HepG2 (cell line): ENCODE results near the gene SMIM24. TPM values are rescaled to one million over a fixed set of nuclear protein-coding genes. Genes with fewer than 3 reads are reported as not detected.

Experiments used
- ATAC-seq: fragments of 200-7000 bp; cut with Tn5 transposase; 3 replicates; pipeline ENCODE4 v1.9.1; 2020; ENCODE audit warnings: mild to moderate bottlenecking, moderate library complexity
- BruUV-seq: library from RNA; stranded (reverse); fragments of 400-500 nt; replicated peaks from 2 replicates; lab custom pipeline; 2021; lab: Mats Ljungman, UMichigan
- CTCF ChIA-PET: fragments of 300-600 bp; formaldehyde crosslinking; extraction: SDS; loops from one replicate; lab custom pipeline; 2021; ENCODE audit warnings: low total read pairs, inconsistent platforms, low intra/inter-chr PET ratio; lab: Yijun Ruan, JAX
- POLR2A ChIA-PET: fragments of 350-600 bp; sonication (Branson Sonifier 250); formaldehyde crosslinking; loops from one replicate; lab custom pipeline; 2020; ENCODE audit warnings: antibody characterized with exemption, inconsistent platforms; lab: Yijun Ruan, JAX
- DNase-seq: peaks from one replicate; pipeline ENCODE4 v3.0.0-alpha.2; 2015; ENCODE audit warnings: low spot score
- FAIRE-seq: peaks from 3 replicates; lab custom pipeline; 2011; peaks lifted over from hg19 to GRCh38; lab: Jason Lieb, UNC
- H2AFZ ChIP-seq: one replicate; pipeline ENCODE4 v1.6.1; 2011; ENCODE audit warnings: low read length, inconsistent platforms
- H3K27ac ChIP-seq: fragments of 300-600 bp; 3 replicates; pipeline ENCODE4 v1.8.0; 2011; ENCODE audit warnings: mixed run types, mild to moderate bottlenecking, mixed read lengths, low read length, inconsistent platforms; ENCODE audit not compliant: insufficient read depth; ENCODE audit errors: extremely low read length
- H3K27me3 ChIP-seq, 2 experiments: fragments of 200-600 bp in 1 of 2; 2 replicates in 1 of 2; 3 replicates in 1 of 2; pipeline versions ENCODE4 v1.6.0 to v1.8.0; 2011; ENCODE audit warnings: low read length in 2 of 2, mild to moderate bottlenecking in 2 of 2, moderate library complexity in 2 of 2, inconsistent platforms in 1 of 2; ENCODE audit not compliant: insufficient read depth in 2 of 2, control insufficient read depth in 1 of 2
- H3K36me3 ChIP-seq, 2 experiments: fragments of 200-600 bp in 1 of 2; replicated peaks in 1 of 2; 2 replicates in 1 of 2; 3 replicates in 1 of 2; pipeline versions ENCODE4 v1.5.1 to v1.8.0; 2011; ENCODE audit warnings: low read length in 2 of 2, inconsistent platforms in 1 of 2; ENCODE audit not compliant: insufficient read depth in 2 of 2, control insufficient read depth in 1 of 2
- H3K4me1 ChIP-seq: 2 replicates; pipeline ENCODE4 v1.5.1; 2012; ENCODE audit warnings: low read length, inconsistent platforms; ENCODE audit not compliant: insufficient read depth
- H3K4me2 ChIP-seq: 2 replicates; pipeline ENCODE4 v1.6.0; 2011; ENCODE audit warnings: low read depth, low read length, inconsistent platforms
- H3K4me3 ChIP-seq, 3 experiments: fragments of 200-600 bp in 1 of 3; sonication (generic), shearing (Covaris generic) in 1 of 3; replicated peaks in 1 of 3; 2 replicates each; pipeline ENCODE4 v1.5.1; 2011 to 2016; ENCODE audit warnings: low read length in 3 of 3, inconsistent platforms in 2 of 3, low read depth in 2 of 3, mild to moderate bottlenecking in 2 of 3, control low read depth in 1 of 3, mixed read lengths in 1 of 3; ENCODE audit not compliant: insufficient read depth in 1 of 3
- H3K79me2 ChIP-seq: one replicate; pipeline ENCODE4 v1.6.1; 2011; ENCODE audit warnings: low read length, inconsistent platforms; ENCODE audit not compliant: insufficient read depth
- H3K9ac ChIP-seq: 2 replicates; pipeline ENCODE4 v1.6.0; 2011; ENCODE audit warnings: mild to moderate bottlenecking, low read depth, low read length, inconsistent platforms; ENCODE audit not compliant: insufficient read depth
- H3K9me3 ChIP-seq: 2 replicates; pipeline ENCODE4 v1.5.1; 2012; ENCODE audit warnings: mild to moderate bottlenecking, low read length
- H4K20me1 ChIP-seq: 2 replicates; pipeline ENCODE4 v1.6.0; 2011; ENCODE audit warnings: inconsistent platforms, mild to moderate bottlenecking, low read length, moderate library complexity; ENCODE audit not compliant: insufficient read depth
- ELF1 ChIP-seq: sonication (generic); formaldehyde crosslinking; IDR thresholded peaks from 2 replicates; pipeline ENCODE4 v1.4.0; 2020; ENCODE audit warnings: missing genetic modification reagents
- HNRNPLL ChIP-seq: fragments of 200-400 bp; formaldehyde crosslinking; IDR thresholded peaks from 2 replicates; pipeline ENCODE4 v1.6.1; 2017; ENCODE audit warnings: mild to moderate bottlenecking, low read depth, low read length; ENCODE audit not compliant: poor library complexity, severe bottlenecking
- LBX2 ChIP-seq: sonication (generic); formaldehyde crosslinking; IDR thresholded peaks from 2 replicates; pipeline ENCODE4 v1.5.0; 2020; ENCODE audit warnings: missing genetic modification reagents, mild to moderate bottlenecking, borderline replicate concordance
- RARA ChIP-seq: IDR thresholded peaks from 2 replicates; pipeline ENCODE4 v1.6.1; 2016; ENCODE audit warnings: missing genetic modification reagents, missing compliant biosample characterization
- SMARCE1 ChIP-seq: fragments of 450-650 bp; IDR thresholded peaks from 2 replicates; pipeline ENCODE4 v1.6.1; 2017; ENCODE audit warnings: borderline replicate concordance
- TEF ChIP-seq: sonication (generic); formaldehyde crosslinking; IDR thresholded peaks from 2 replicates; pipeline ENCODE4 v1.5.0; 2020; ENCODE audit warnings: missing genetic modification reagents
- TFE3 ChIP-seq: IDR thresholded peaks from 2 replicates; pipeline ENCODE4 v1.6.1; 2016
- ZBTB14 ChIP-seq: sonication (generic); formaldehyde crosslinking; IDR thresholded peaks from 2 replicates; pipeline ENCODE4 v1.4.0; 2020; ENCODE audit warnings: missing genetic modification reagents
- ZFP41 ChIP-seq: sonication (generic); formaldehyde crosslinking; IDR thresholded peaks from 2 replicates; pipeline ENCODE4 v1.4.0; 2020; ENCODE audit warnings: mild to moderate bottlenecking, missing genetic modification reagents, borderline replicate concordance
- ZNF552 ChIP-seq: sonication (generic); formaldehyde crosslinking; IDR thresholded peaks from 2 replicates; pipeline ENCODE4 v1.9.0; 2022; ENCODE audit warnings: missing genetic modification reagents, mild to moderate bottlenecking, borderline replicate concordance
- ZNF569 ChIP-seq: sonication (generic); formaldehyde crosslinking; IDR thresholded peaks from 2 replicates; pipeline ENCODE4 v1.5.0; 2020; ENCODE audit warnings: mild to moderate bottlenecking, missing genetic modification reagents, moderate library complexity, borderline replicate concordance
- ZNF768 ChIP-seq: sonication (generic); formaldehyde crosslinking; IDR thresholded peaks from 2 replicates; pipeline ENCODE4 v1.4.0; 2020; ENCODE audit warnings: missing genetic modification reagents
- WGBS: methylation state at CpG from one replicate; pipeline ENCODE4 v1.1.6; 2017; ENCODE audit warnings: low lambda C conversion rate; 5-methylcytosine and 5-hydroxymethylcytosine counted together
- in situ Hi-C: cut with HindIII; loops from 2 replicates; pipeline ENCODE4 v1.10.0; 2017; ENCODE audit warnings: low pct_unique_long_range_greater_than_20kb; ENCODE audit not compliant: extremely low pct_ligation_motif_present
- intact Hi-C: fragments of 100-400 bp; cut with micrococcal nuclease; formaldehyde crosslinking; loops from one replicate; pipeline ENCODE4 v1.10.0; 2022; ENCODE audit not compliant: unreplicated experiment
- polyA plus RNA-seq, 8 experiments: library from polyadenylated mRNA; depleted of rRNA in 3 of 8; stranded (reverse) in 7 of 8; unstranded in 1 of 8; fragments of >200 nt; fragmentation: Illumina TruSeq in 4 of 8; extraction: Trizol in 4 of 8; gene quantifications; 2 replicates each; pipeline versions ENCODE4 v1.2.1 to v1.2.3, GENCODE V29; 2011 to 2016; ENCODE audit warnings: low read depth in 4 of 8, missing spikeins in 1 of 8, mixed read lengths in 1 of 8; ENCODE audit not compliant: insufficient read depth in 1 of 8
- total RNA-seq, 5 experiments: library from RNA; depleted of rRNA; stranded (reverse); fragments of >200 nt; fragmentation: Illumina TruSeq; extraction: Trizol; gene quantifications; 2 replicates each; pipeline ENCODE4 v1.2.3, GENCODE V29; 2016; ENCODE audit warnings: low read depth in 1 of 5

SMIM24 gene
- total and polyA plus RNA-seq, 2 of the 13 experiments (the other 11 are each of a cell fraction or from before 2014, with no cell fraction given) = 11.2 to 70.6 TPM

- no peak for TF ChIP-seq HNRNPLL
- TF ChIP-seq TFE3 (CRISPR knock-in tag) = no peak
- TF ChIP-seq ZNF552 (CRISPR knock-in tag) = no peak
- no peak for TF ChIP-seq SMARCE1
- no peak for TF ChIP-seq ZBTB14
- no peak for TF ChIP-seq ZNF768 (CRISPR knock-in tag)
- no peak for TF ChIP-seq TEF
- no peak for TF ChIP-seq ZFP41 (CRISPR knock-in tag)
- TF ChIP-seq LBX2 (CRISPR knock-in tag) = no peak
- no peak for TF ChIP-seq ZNF569 (CRISPR knock-in tag)
- no peak for TF ChIP-seq ELF1 (CRISPR knock-in tag)
- TF ChIP-seq RARA (CRISPR knock-in tag) = no peak
- no peak overlapping the region for H3K9ac ChIP-seq
- ATAC-seq (no peak), FAIRE-seq (no peak), DNase-seq (no peak)
- H2AFZ ChIP-seq = no peak overlapping the region
- peaks cover 8% of the 10 kb centered on the region; the same call in 1 of the 2 replicates for H4K20me1 ChIP-seq
- H3K4me2 ChIP-seq = no peak overlapping the region
- no peak overlapping the region for H3K27ac ChIP-seq
- POLR2A ChIA-PET = no interaction called here
- 97% methylated on average over 20 of the region's 33 CpGs for WGBS
- no peak overlapping the region for H3K4me3 ChIP-seq
- peaks cover 11% of the 10 kb centered on the region for H3K79me2 ChIP-seq
- CTCF ChIA-PET = no interaction called here
- H3K4me1 ChIP-seq = no peaks in the 10 kb centered on the region
- no peaks in the 10 kb centered on the region for H3K9me3 ChIP-seq
- no peaks in the 10 kb centered on the region for H3K27me3 ChIP-seq
- no TSS peak for BruUV-seq
- peaks cover 27 to 49% of the 10 kb centered on the region in 2 experiments for H3K36me3 ChIP-seq
- in situ Hi-C loops (no loop called here), intact Hi-C loops (no loop called here)
Measured at GRCh38 chr19:3524078-3524842, 43.9 kb upstream of the SMIM24 start.
